Osteoblast (primary cell): Measurements from ENCODE around the gene MAST1. TPM values are rescaled to one million over a fixed set of nuclear protein-coding genes. Genes with fewer than 3 reads are reported as not detected.

Experiments
- DNase-seq: peaks from one replicate; pipeline ENCODE4 v3.0.0; 2011; ENCODE audit warnings: low spot score, mixed read lengths; ENCODE audit not compliant: insufficient read length; ENCODE audit errors: missing footprints
- H2AFZ ChIP-seq: 2 replicates; pipeline ENCODE4 v1.6.0; 2011; ENCODE audit warnings: mild to moderate bottlenecking, low read length
- H3K27ac ChIP-seq: 2 replicates; pipeline ENCODE4 v1.5.1; 2011; ENCODE audit warnings: mild to moderate bottlenecking, low read depth, low read length, moderate library complexity
- H3K27me3 ChIP-seq: 2 replicates; pipeline ENCODE4 v1.6.0; 2012; ENCODE audit warnings: mild to moderate bottlenecking, control low read depth, inconsistent platforms, low read length, moderate library complexity; ENCODE audit not compliant: insufficient read depth
- H3K36me3 ChIP-seq: 2 replicates; pipeline ENCODE4 v1.5.1; 2011; ENCODE audit warnings: mild to moderate bottlenecking, low read length, control low read depth, moderate library complexity; ENCODE audit not compliant: insufficient read depth
- H3K4me1 ChIP-seq: 2 replicates; pipeline ENCODE4 v1.5.1; 2011; ENCODE audit warnings: mild to moderate bottlenecking, low read length, control low read depth, moderate library complexity; ENCODE audit not compliant: insufficient read depth
- H3K4me2 ChIP-seq: 2 replicates; pipeline ENCODE4 v1.6.0; 2011; ENCODE audit warnings: mild to moderate bottlenecking, low read length; ENCODE audit not compliant: insufficient read depth
- H3K4me3 ChIP-seq: fragments of 200-600 bp; sonication (generic); 3 replicates; pipeline ENCODE4 v1.5.1; 2012; ENCODE audit warnings: mild to moderate bottlenecking, low read length, inconsistent platforms; ENCODE audit not compliant: insufficient read depth
- H3K79me2 ChIP-seq: 2 replicates; pipeline ENCODE4 v1.6.0; 2012; ENCODE audit warnings: mild to moderate bottlenecking, low read length, control low read depth, inconsistent platforms; ENCODE audit not compliant: insufficient read depth
- H3K9me3 ChIP-seq: 2 replicates; pipeline ENCODE4 v1.5.1; 2011; ENCODE audit warnings: low read depth, low read length, control low read depth
- H4K20me1 ChIP-seq: 2 replicates; pipeline ENCODE4 v1.6.0; 2012; ENCODE audit warnings: mild to moderate bottlenecking, low read length, control low read depth; ENCODE audit not compliant: insufficient read depth
- CTCF ChIP-seq: IDR thresholded peaks from 2 replicates; pipeline ENCODE4 v1.5.1; 2011; ENCODE audit warnings: mild to moderate bottlenecking, low read depth, low read length, moderate library complexity; ENCODE audit errors: extremely low read depth
- small RNA-seq: library from RNA; depleted of rRNA; stranded (forward); fragments of <200 nt; gene quantifications from one replicate; pipeline ENCODE3, GENCODE V24; 2012
- total RNA-seq: library from RNA; depleted of rRNA; stranded (reverse); fragments of >200 nt; gene quantifications from 2 replicates; pipeline ENCODE4 v1.2.3, GENCODE V29; 2012

MAST1 gene
- total RNA-seq, 1 donor = 0.72 TPM

DNA sequence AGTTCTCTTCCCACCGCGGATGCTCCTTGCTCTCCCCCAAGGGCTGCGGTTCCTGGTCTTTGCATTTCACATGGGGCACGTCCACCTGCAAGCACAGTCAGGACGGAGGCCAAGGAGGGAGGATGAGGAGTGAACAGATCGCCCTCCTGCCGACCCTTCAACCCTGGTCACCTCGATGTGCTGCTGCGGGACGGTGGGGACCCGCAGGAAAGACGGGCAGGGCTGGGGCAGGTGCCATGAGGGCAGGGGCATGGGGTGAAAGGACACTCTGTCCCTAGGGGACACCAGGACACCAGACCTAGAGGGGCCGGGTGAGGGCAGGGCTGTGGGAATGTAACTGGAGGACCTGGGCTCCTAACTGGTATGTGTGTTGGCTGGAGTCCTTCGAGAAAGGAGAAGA, 79.9 kb downstream of the MAST1 start:
- no peak overlapping the region for H3K4me3 ChIP-seq
- H3K27ac ChIP-seq = no peak overlapping the region
- peaks cover 11% of the 10 kb centered on the region for H3K4me1 ChIP-seq
- no peaks in the 10 kb centered on the region for H3K9me3 ChIP-seq
- peak; percentile 83 for DNase-seq
- no peaks in the 10 kb centered on the region for H3K79me2 ChIP-seq
- no peak overlapping the region for H2AFZ ChIP-seq
- H3K4me2 ChIP-seq = no peak overlapping the region
- peaks cover 10% of the 10 kb centered on the region for H3K36me3 ChIP-seq
- no peaks in the 10 kb centered on the region for H4K20me1 ChIP-seq
- TF ChIP-seq CTCF = no peak
- H3K27me3 ChIP-seq = peaks cover 2% of the 10 kb centered on the region

DNA sequence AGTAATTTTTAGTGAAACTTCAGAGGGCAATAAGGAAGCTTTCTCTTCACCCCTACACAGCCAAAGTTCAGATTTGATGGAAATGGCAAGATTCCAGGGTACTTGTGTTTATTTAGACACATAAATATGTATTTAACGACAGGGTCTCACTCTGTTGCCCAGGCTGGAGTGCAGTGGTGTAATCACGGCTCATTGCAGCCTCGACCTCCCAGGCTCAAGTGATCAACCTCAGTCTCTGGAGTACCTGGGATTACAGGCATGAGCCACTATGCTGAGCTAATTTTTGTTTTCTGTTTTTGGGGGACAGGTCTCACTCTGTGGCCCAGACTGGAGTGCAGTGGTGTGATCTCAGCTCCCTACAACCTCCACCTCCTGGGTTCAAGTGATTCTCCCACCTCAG, 82.7 kb downstream of the MAST1 start:
- no peak for TF ChIP-seq CTCF
- Histone ChIP-seq H3K4me3 (no peak overlapping the region), H2AFZ (no peak overlapping the region), H3K9me3 (no peaks in the 10 kb centered on the region), H3K4me1 (peaks cover 3% of the 10 kb centered on the region), H4K20me1 (no peaks in the 10 kb centered on the region), H3K36me3 (peaks cover 34% of the 10 kb centered on the region), H3K27ac (no peak overlapping the region), H3K79me2 (no peaks in the 10 kb centered on the region), H3K4me2 (no peak overlapping the region), H3K27me3 (no peaks in the 10 kb centered on the region)
- peak; percentile 15 for DNase-seq

GRCh38 chr19:12922959-12923358, 84.6 kb downstream of the MAST1 start:
- no peaks in the 10 kb centered on the region for H3K9me3 ChIP-seq
- H3K4me1 ChIP-seq = peaks cover 3% of the 10 kb centered on the region
- TF ChIP-seq CTCF = no peak
- DNase-seq = peak; percentile 3
- no peak overlapping the region for H2AFZ ChIP-seq
- no peak overlapping the region for H3K4me3 ChIP-seq
- peaks cover 42% of the 10 kb centered on the region for H3K36me3 ChIP-seq
- H4K20me1 ChIP-seq = no peaks in the 10 kb centered on the region
- no peak overlapping the region for H3K4me2 ChIP-seq
- H3K27me3 ChIP-seq = no peaks in the 10 kb centered on the region
- H3K27ac ChIP-seq = no peak overlapping the region
- H3K79me2 ChIP-seq = no peaks in the 10 kb centered on the region

Small RNA genes lying within 50 kb of the gene (small RNA-seq; reads per million reads assigned to genes)
- 0.74 reads per million, percentile 8 among the genes with 10 or more reads in this experiment for gene MIR5695
- gene MIR6794 = not detected

Other genes starting within 250 kb of the MAST1 start
- 8.7 and 10.6 TPM in 2 replicates for gene ZNF490, start 227.7 kb upstream of the MAST1 start, total RNA-seq
- 16.5 and 16.6 TPM in 2 replicates for gene ZNF791, start 227.6 kb upstream of the MAST1 start, total RNA-seq
- gene MAN2B1, start 171.8 kb upstream of the MAST1 start, total RNA-seq = 35.8 and 43.0 TPM in 2 replicates
- gene WDR83, start 171.7 kb upstream of the MAST1 start, total RNA-seq = 5.0 and 8.0 TPM in 2 replicates
- 50.4 and 52.5 TPM in 2 replicates for gene DHPS, start 156.6 kb upstream of the MAST1 start, total RNA-seq
- gene GNG14, start 150.5 kb upstream of the MAST1 start, total RNA-seq = not detected in 2 replicates
- gene FBXW9, start 141.9 kb upstream of the MAST1 start, total RNA-seq = 17.1 and 18.5 TPM in 2 replicates
- 36.6 and 39.8 TPM in 2 replicates for gene TNPO2, start 114.6 kb upstream of the MAST1 start, total RNA-seq
- 123 and 136 TPM in 2 replicates for gene TRIR, start 103.8 kb upstream of the MAST1 start, total RNA-seq
- gene GET3, start 101.0 kb upstream of the MAST1 start, total RNA-seq = 99.5 and 104 TPM in 2 replicates
- gene BEST2, start 86.7 kb upstream of the MAST1 start, total RNA-seq = not detected in 2 replicates
- gene HOOK2, start 63.0 kb upstream of the MAST1 start, total RNA-seq = 16.8 and 21.7 TPM in 2 replicates
- gene JUNB, start 47.0 kb upstream of the MAST1 start, total RNA-seq = 85.5 and 93.0 TPM in 2 replicates
- gene PRDX2, start 36.7 kb upstream of the MAST1 start, total RNA-seq = 155 and 156 TPM in 2 replicates
- gene THSD8, start 36.4 kb upstream of the MAST1 start, total RNA-seq = 0.29 TPM in 1 of 2 replicates, not detected in the other
- 7.6 and 8.3 TPM in 2 replicates for gene RNASEH2A, start 31.9 kb upstream of the MAST1 start, total RNA-seq
- gene RTBDN, start 3.9 kb upstream of the MAST1 start, total RNA-seq = not detected in 2 replicates
- gene DNASE2, start 42.9 kb downstream of the MAST1 start, total RNA-seq = 48.1 and 61.0 TPM in 2 replicates
- not detected in 2 replicates for gene KLF1, start 48.7 kb downstream of the MAST1 start, total RNA-seq
- 23.0 and 31.1 TPM in 2 replicates for gene GCDH, start 52.6 kb downstream of the MAST1 start, total RNA-seq
- gene SYCE2, start 80.8 kb downstream of the MAST1 start, total RNA-seq = 0.29 TPM in 1 of 2 replicates, not detected in the other
- gene FARSA, start 95.2 kb downstream of the MAST1 start, total RNA-seq = 41.0 and 47.8 TPM in 2 replicates
- gene CALR, start 100.1 kb downstream of the MAST1 start, total RNA-seq = 1,685 and 1,980 TPM in 2 replicates
- gene RAD23A, start 107.3 kb downstream of the MAST1 start, total RNA-seq = 80.2 and 84.0 TPM in 2 replicates
- 15.2 and 16.8 TPM in 2 replicates for gene GADD45GIP1, start 118.7 kb downstream of the MAST1 start, total RNA-seq
- gene DAND5, start 131.1 kb downstream of the MAST1 start, total RNA-seq = not detected in 2 replicates
- gene NFIX, start 157.0 kb downstream of the MAST1 start, total RNA-seq = 114 and 122 TPM in 2 replicates